GM12873 (cell line): ENCODE data around the gene PLIN3.

Experiments used
- CTCF ChIP-seq: IDR thresholded peaks from 2 replicates; pipeline ENCODE4 v1.5.1; 2012; ENCODE audit warnings: low read depth, mild to moderate bottlenecking, moderate library complexity, low read length, control low read depth; ENCODE audit not compliant: insufficient read depth; ENCODE audit errors: missing control alignments

The PLIN3 gene

DNA sequence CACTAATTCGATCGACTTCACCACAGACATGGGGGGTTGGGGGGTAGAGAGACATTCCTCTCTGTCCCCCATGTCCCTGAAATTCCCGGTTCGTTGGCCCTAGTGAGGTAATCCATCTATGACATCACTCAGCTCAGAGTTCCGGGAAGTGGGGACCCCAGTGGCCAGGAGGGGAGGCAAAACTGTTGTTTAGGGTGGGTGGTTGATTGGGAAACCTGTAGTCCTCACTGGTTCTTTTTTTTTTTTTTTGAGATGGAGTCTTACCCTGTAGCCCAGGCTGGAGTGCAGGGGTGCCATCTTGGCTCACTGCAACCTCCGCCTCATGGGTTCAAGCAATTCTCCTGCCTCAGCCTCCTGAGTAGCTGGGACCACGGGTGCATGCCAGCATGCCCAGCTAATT is 35.3 kb upstream of the PLIN3 start, which contains the start of gene ARRDC5:
Gene ARRDC5 (minus strand): TSS at position 101 of the 400 bp plus-strand sequence. CDS start 71 bp downstream, at position 30.
- TF ChIP-seq CTCF = no peak

- TF ChIP-seq CTCF = no peak
These were observed 29.7 kb upstream of the PLIN3 start for GRCh38 chr19:4897146-4897545.

- no peak for TF ChIP-seq CTCF
These were observed 28.9 kb upstream of the PLIN3 start for GRCh38 chr19:4896372-4896771.

- TF ChIP-seq CTCF = no peak
These were observed 23.6 kb upstream of the PLIN3 start for GRCh38 chr19:4891066-4891465.

- TF ChIP-seq CTCF = no peak
These were observed 21.8 kb upstream of the PLIN3 start for GRCh38 chr19:4889034-4889815.

- no peak for TF ChIP-seq CTCF
These were observed 11.6 kb upstream of the PLIN3 start for GRCh38 chr19:4879041-4879440.

GRCh38 chr19:4878491-4878968 is 11.1 kb upstream of the PLIN3 start:
- TF ChIP-seq CTCF = no peak
